KOPT-K1 (cell line): ENCODE data around the gene MED13L.
"Not testable (repeated sequence)": the region's sequence is repeated elsewhere in the genome, so short reads cannot be mapped to it uniquely, and the experiment has no call there.

Source experiments
- H3K27ac ChIP-seq: fragments of 200-600 bp; sonication (generic); 2 replicates; pipeline ENCODE4 v1.5.1; 2016; ENCODE audit warnings: antibody characterized with exemption, mild to moderate bottlenecking, low read depth, low read length; ENCODE audit not compliant: poor library complexity, severe bottlenecking
- H3K36me3 ChIP-seq: fragments of 200-600 bp; sonication (generic); 2 replicates; pipeline ENCODE4 v1.5.1; 2017; ENCODE audit warnings: antibody characterized with exemption, mild to moderate bottlenecking, low read length, moderate library complexity; ENCODE audit not compliant: insufficient read depth
- H3K9me3 ChIP-seq: fragments of 200-600 bp; sonication (generic); 2 replicates; pipeline ENCODE4 v1.5.1; 2017; ENCODE audit warnings: antibody characterized with exemption, low read length, mild to moderate bottlenecking; ENCODE audit not compliant: insufficient read depth, poor library complexity, severe bottlenecking

Gene MED13L

DNA sequence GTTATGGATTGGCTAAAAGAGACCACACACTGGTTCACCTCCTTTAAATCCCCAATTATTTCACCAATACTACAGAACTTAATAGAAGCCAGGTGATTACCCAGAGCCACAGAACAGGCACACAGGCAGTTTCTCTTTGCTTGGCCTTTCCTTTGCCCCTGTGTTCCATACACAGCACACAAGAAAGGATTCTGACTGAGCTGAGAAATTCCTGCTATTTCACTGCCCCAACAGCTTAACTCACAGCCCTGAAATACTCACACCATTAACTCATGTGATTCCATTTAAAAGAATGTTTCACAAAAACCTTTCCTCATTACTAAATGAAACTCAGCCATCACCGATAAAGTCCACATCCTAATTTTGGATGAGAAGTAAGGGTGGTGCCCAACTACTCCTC lies 133.6 kb downstream of the MED13L start:
- Histone ChIP-seq H3K36me3 (no peaks in the 10 kb centered on the region), H3K27ac (no peak overlapping the region), H3K9me3 (no peaks in the 10 kb centered on the region)

DNA sequence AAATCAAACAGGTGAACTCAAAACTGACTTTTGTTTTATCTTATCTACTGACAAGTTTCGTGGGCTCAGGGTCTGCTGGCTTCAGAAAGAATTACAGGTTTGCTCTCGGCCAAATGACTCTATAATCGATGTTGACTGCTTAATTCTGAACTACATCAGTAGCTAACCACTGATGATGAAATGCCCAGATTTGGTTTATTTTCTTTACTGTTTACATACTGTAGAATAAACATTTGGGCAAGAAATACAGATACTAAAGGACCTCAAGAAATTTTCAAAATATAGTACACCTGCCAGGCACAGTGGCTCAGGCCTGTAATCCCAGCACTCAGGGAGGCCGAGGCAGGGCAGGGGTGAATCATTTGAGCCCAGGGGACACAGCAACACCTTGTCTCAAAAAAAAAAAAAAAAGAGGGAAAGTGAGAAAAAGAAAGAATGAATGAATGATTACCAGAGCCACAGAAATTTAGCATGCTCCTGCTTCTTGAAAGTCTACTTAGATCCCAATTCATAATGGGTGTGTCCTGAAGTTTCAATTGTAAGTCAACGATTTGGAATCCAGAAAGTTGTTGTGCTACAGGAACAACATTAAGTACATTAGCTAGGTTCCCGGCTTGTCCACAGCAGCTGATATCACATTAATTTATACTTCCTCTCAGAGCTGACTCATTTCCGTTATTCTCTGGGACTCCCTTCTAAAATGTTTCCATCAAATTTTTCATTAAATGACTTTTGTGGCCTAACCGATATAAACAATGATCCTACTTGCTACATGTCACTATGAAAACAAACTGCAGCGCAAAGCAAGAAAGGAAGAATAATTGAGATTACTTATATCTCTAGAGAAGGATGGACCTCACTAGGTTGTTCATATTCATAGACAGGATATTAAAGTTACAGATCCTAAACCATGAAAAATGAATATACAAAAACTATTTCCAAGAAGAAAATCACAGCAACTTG lies 134.3 kb downstream of the MED13L start:
- Histone ChIP-seq H3K36me3 (no peaks in the 10 kb centered on the region), H3K27ac (no peak overlapping the region), H3K9me3 (no peaks in the 10 kb centered on the region)

DNA sequence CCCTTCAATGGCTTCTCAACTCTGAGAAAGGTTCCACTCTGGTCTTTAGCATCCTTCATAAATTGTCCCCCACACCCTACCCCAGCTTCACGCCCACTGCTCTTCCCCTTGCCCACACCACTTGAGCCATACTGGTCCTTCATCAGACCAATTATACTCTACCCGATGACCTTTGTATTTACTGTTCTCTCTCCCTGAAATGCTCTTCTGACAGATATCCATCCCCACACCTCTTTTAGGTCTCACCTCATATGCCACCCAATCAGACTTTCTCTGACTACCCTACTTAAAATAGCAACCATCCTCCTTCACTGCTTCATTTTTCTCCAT lies 135.7 kb downstream of the MED13L start:
- Histone ChIP-seq H3K36me3 (no peaks in the 10 kb centered on the region), H3K9me3 (no peaks in the 10 kb centered on the region), H3K27ac (no peak overlapping the region)

DNA sequence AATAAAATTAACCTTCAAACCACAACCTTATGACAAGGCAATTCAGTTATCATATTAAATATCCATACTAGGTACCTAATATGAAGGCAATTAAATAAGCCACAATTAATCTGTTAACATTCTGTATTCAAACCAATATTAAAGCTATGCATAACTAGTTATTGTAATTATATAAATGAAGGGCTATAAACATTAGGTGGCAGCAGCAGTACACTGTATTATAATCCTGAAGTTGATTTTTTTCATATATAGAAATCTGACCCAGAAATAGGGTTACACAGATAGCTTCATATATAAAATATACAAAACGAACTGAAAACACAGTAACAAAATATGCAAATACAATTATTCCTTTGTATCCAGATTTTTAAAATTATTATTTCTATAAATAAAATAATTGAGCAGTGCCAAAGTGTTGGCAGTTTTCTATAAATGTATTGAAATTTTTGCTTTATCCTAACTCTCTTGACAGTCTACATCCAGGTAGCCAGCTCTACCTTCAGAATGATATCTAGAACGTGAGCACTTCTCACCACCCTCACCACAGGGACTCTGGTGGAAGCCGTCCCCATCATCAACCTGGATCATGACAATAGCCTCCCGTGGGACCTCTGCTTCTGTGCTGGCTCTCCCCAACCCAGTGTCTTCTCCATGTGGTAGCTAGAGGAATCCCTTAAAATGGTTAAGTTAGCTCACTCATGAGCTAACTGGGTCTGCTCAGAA lies 136.2 kb downstream of the MED13L start:
- Histone ChIP-seq H3K9me3 (no peaks in the 10 kb centered on the region), H3K27ac (no peak overlapping the region), H3K36me3 (no peaks in the 10 kb centered on the region)

DNA sequence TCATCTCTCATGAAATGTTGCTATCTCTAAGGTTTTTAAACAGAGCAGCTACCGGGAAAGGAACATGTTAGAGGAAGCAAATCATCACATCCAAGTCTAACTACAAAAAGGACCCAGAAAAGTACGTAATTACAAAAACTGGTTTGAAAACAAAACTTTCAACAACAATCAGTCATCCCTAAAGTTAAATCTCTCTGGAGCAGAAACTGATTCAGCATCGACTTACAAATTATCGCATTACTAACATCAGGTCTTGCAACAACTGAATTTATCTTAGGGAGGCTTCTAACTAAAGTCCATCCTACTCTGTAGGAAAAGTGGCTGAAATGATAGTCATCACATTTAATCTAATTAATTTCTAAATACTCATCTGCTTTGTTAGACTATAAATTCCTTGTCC lies 137.0 kb downstream of the MED13L start:
- Histone ChIP-seq H3K27ac (no peak overlapping the region), H3K36me3 (no peaks in the 10 kb centered on the region), H3K9me3 (no peaks in the 10 kb centered on the region)

DNA sequence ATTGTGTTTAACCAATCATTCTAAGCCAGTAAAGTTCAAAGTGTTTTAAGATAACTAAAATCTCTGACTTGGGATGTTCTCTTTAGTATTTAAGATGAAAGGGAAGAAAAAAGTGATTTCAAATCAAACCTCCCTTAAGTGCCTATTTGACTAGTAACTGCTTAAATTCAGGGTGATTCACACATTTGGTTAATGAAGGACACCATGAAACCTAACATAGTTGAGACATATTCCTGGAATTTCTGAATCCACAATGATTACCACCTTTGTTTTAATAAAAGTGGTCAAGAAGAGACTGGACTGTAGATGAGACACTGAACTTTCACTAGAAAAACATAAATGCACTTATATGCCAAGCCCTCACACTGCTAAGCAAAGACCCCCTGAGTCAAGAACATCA lies 138.7 kb downstream of the MED13L start:
- Histone ChIP-seq H3K9me3 (no peaks in the 10 kb centered on the region), H3K27ac (no peak overlapping the region), H3K36me3 (no peaks in the 10 kb centered on the region)

DNA sequence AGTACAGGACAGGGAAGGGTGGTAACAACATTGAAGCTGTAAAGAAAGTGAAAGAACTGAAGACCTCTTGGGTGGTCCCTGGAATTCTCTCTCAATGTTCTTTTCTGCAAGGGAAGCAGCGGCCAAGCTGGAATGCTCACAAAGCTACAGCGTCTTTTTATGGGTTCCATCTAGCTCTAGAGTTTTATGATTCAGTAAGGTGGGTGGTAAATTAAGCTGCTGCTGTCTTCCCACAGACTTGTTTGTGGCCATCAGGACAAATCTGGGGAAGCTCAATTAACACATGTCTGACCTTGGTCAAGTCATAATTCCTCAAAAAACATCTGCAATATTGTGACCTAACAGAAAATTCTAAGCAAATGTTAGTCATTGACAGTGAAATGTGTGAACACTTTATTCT lies 139.1 kb downstream of the MED13L start:
- Histone ChIP-seq H3K27ac (no peak overlapping the region), H3K9me3 (no peaks in the 10 kb centered on the region), H3K36me3 (no peaks in the 10 kb centered on the region)

DNA sequence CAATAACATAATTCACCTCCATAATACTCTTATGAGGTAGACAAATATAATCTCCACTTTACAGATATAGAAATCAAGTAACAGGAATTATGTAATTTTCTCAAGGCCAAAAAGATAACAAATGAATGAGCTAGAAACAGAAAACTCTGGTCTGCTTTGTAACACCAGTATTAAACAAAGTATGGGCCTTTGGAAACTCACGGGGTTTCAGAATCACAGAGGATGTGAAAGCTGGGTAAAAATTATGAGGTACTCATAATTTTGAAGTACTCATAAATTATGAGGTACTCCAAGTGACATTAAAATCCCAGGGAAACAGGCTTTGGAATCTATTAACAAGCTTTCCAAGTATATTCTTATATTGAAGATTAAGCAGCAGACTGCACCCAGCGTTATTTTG lies 140.2 kb downstream of the MED13L start:
- H3K27ac ChIP-seq: no peak overlapping the region

DNA sequence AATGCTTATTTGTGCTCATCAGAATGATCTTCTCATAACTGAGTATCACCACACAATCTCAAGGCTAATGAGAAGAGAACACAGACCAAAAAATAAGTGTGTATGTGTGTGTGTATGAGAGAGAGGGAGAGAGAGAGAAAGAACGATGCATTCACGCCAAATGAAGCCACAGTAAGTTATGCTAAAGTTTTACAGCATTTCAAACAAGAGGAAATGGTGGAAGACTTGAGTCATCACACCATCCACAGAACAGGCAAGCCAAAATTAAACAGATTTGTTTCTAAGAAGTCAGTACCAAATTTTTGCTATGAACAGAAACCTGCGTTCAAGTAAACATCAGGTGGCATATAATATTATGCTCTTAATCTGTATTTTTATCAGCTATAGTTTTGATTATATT lies 141.2 kb downstream of the MED13L start:
- Histone ChIP-seq H3K9me3 (no peaks in the 10 kb centered on the region), H3K27ac (no peak overlapping the region)

More for the DNA sequence above, 140.2 kb downstream of the MED13L start:
- Histone ChIP-seq H3K9me3 (no peaks in the 10 kb centered on the region), H3K36me3 (no peaks in the 10 kb centered on the region)

DNA sequence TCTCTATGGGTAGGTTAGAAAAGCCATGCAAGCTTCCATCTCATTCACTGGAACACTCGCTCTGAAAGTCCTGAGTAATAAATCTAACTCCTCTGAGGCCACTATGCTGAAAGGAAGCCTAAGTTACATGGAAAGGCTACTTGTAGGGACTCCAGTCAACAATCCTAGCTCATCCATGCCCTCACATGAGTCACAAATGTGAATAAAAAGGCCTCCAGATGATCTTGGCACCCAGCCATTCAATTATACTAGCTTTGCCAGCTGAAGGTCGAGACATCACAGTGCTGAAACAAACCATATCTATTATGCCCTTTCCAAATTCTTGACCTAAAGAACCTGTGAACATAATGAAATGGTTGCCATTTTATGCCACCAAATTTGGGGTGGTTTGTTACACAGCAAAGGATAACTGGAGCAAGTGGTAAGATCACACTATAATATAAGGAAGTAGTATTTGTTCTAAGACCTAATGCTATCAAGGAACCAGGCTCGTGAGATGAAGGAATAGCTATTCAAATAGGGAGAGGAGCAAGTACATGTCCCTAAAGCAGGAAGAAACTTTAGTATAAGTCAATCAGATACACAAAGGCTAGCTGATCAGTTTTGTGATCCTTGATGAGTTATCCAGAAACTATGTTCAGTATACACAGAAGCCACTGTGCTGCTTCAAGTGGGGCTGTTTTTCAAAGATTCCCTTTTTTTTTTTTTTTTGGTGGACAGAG lies 142.1 kb downstream of the MED13L start:
- no peak overlapping the region for H3K27ac ChIP-seq
- no peaks in the 10 kb centered on the region for H3K9me3 ChIP-seq
- H3K36me3 ChIP-seq: no peaks in the 10 kb centered on the region

More for the DNA sequence above, 141.2 kb downstream of the MED13L start:
- no peaks in the 10 kb centered on the region for H3K36me3 ChIP-seq

DNA sequence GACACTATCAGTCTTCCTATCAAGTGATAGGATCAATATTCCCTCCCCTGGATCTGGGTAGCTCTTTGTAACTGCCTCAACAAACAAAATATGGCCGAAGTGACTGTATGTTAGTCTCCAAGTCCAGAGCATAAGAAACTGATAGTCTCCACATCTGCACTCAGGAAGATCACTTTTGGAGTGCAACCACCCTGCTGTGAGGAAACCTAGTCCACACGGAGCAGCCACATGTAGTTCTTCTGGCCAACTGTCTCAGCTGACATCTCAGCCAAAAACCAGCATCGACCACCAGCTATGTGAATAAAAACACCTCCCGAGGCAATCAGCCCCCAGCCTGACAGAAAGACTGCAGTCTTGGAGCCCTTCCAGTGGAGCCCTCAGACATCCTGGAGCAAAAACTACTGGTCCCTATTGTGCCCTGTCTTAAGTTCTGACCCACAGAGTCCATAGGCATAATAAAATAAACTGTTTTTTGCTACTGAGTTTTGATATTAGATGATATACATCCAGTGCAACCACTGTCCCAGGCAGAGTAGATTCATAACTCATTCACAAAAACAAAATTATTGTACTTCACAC lies 143.8 kb downstream of the MED13L start:
- no peaks in the 10 kb centered on the region for H3K9me3 ChIP-seq
- H3K27ac ChIP-seq: no peak overlapping the region
- no peaks in the 10 kb centered on the region for H3K36me3 ChIP-seq

DNA sequence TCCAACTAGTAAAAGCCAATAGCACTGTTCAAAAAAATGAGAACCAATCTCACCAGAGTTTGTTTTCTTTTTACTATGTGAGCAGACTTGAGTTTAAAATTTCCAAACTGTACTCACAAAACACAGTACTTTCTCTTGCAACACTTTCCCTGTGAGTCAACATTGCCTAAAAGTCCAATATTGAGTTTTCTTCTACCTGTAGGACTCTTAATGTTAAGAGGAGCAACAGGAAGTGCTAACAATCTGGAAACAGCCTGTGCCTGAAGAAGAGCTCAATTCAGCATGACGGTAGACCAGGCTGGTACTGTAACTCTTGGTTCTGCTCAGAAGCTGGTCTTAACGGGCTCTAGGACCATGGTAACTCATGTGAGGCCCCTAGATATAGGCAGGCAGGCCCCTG lies 144.3 kb downstream of the MED13L start:
- no peak overlapping the region for H3K27ac ChIP-seq
- no peaks in the 10 kb centered on the region for H3K36me3 ChIP-seq
- H3K9me3 ChIP-seq: no peaks in the 10 kb centered on the region

DNA sequence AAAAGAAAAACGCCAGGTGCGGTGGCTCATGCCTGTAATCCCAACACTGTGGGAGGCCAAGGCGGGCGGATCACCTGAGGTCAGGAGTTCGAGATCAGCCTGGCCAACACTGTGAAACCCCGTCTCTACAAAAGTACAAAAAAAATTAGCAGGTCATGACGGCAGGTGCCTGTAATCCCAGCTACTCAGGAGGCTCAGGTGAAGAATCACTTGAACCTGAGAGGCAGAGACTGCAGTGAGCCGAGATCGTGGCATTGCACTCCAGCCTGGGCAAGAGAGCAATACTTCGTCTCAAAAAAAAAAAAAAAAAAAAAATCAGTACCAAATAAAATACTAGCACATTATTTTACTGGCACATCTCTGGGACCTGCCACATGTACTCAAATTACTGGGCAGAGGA lies 145.5 kb downstream of the MED13L start:
- not testable (repeated sequence) for H3K9me3 ChIP-seq, H3K36me3 ChIP-seq, H3K27ac ChIP-seq

DNA sequence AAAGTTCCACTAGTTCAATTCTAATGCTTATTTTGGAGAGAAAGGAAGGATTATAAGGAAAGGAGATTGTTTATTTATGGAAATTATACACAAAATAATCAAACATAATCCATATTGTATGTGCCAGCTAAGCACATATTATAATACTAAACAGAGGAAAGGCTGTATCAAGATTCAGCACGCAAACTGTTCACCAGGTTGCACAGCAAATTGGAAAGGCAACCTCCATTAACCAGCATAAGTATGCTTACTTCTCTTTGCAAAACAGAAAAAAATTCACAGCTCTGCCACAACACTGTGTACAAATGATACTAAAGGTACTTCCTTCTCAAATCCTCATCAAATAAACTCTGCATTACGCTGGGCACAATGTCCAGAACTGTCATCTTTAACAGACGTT lies 146.3 kb downstream of the MED13L start:
- no peak overlapping the region for H3K27ac ChIP-seq
- no peaks in the 10 kb centered on the region for H3K36me3 ChIP-seq
- H3K9me3 ChIP-seq: no peaks in the 10 kb centered on the region

DNA sequence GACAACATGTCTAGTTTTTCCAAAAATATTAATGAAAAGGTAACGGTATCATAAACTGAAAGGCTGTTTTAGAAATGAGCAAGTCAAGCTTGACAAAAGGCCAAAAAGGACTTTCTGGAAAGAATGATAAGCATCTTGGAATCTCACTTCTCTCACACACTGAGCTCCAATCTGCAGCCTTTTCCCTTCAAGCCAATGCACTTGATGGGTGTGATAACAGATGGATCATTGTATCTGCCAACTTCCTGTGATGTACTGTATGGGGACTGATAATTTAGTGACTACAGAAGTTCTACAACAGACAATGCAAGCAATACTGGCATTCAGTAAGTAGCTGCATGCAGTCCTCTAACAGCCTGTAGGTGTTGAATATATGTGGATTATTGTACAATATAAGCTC lies 147.1 kb downstream of the MED13L start:
- no peak overlapping the region for H3K27ac ChIP-seq
- H3K36me3 ChIP-seq: no peaks in the 10 kb centered on the region
- no peaks in the 10 kb centered on the region for H3K9me3 ChIP-seq
